Erythroblast (primary cell): ENCODE data around the gene SLC30A3.
A peak's percentile ranks its signal among the peaks of the same experiment; 100 is the strongest.
"Not testable (repeated sequence)": the region's sequence is repeated elsewhere in the genome, so short reads cannot be mapped to it uniquely, and the experiment has no call there.

Experiments
- DNase-seq, 2 experiments: peaks; one replicate each; lab custom pipeline; 2025; lab: John Stamatoyannopoulos, UW
- GATA1 ChIP-seq: IDR thresholded peaks from 2 replicates; pipeline ENCODE4 v1.6.1; 2011; ENCODE audit warnings: low read depth, mild to moderate bottlenecking, control low read depth, low read length, moderate library complexity
- POLR2A ChIP-seq: IDR thresholded peaks from 2 replicates; pipeline ENCODE4 v1.6.1; 2011; ENCODE audit warnings: mild to moderate bottlenecking, low read length

The SLC30A3 gene, protein sequence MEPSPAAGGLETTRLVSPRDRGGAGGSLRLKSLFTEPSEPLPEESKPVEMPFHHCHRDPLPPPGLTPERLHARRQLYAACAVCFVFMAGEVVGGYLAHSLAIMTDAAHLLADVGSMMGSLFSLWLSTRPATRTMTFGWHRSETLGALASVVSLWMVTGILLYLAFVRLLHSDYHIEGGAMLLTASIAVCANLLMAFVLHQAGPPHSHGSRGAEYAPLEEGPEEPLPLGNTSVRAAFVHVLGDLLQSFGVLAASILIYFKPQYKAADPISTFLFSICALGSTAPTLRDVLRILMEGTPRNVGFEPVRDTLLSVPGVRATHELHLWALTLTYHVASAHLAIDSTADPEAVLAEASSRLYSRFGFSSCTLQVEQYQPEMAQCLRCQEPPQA

DNA sequence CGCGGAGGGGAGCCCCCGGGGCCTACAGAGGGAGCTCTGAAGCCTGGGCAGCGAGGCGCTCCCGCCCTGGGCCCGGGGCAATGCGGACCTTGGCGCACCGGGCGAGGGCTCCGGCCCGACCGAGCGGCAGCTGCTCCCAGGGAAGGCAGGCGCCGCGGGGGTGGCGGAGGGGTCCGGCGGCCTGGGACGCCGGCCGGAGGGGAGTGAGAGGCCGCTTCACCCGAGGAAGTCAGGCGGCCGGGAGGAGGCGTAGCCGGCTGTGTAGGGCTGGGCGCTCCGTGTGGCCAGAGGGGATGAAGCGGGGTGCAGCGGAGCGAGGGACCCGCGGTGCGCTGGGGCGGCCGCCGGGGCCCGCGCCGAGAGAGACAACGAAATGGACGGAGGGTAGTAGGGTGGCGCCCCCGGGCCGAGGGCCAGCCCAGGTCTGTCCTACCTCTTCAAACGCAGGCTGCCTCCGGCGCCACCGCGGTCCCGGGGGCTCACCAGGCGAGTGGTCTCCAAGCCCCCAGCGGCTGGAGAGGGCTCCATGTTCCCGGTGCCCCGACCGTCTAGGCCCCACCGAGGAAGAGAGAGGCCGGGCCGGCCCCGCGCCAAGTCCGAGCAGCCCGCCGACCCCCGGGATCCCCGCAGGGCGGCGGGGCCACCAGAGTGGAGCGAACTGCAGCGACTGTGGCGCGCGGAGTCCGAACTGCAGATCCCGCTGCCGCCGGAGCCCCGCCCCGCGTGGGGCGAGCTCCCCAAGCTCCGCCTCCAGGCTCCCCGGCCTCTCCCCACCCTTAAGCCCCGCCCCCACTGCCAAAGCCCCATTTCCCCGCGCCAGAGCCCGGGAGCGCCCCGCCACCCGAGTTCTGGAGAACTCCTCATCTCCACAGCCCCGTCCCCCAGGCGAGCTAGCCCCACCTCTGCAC lies at the start of gene SLC30A3:
SLC30A3 (minus strand) TSS at position 669 of the 908 bp plus-strand sequence; CDS start at position 528, 141 bp downstream.
- peak; percentile 66 to 78 for DNase-seq
- no peak for TF ChIP-seq POLR2A
- TF ChIP-seq GATA1 = no peak

DNA sequence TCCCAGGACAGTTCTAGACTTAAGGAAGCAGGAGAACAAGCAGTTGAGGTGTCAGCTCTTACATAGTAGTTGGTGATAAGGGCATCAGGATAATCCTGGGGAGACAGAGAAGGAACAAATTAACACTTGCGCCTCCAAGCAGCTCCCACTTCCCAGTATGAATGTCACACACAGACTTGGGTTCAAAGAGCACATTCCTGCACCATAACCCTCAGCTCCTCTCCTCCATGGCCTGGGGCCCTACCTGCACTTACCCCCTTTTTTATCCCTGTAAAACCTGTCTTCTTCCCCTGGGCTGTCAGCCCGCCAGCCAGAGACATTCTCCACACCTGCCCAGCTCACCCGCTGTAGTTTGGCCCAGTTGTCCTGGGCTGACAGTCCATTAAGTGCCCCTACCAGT lies 49.3 kb upstream of the SLC30A3 start:
- no peak for DNase-seq
- TF ChIP-seq GATA1 (no peak), POLR2A (no peak)

DNA sequence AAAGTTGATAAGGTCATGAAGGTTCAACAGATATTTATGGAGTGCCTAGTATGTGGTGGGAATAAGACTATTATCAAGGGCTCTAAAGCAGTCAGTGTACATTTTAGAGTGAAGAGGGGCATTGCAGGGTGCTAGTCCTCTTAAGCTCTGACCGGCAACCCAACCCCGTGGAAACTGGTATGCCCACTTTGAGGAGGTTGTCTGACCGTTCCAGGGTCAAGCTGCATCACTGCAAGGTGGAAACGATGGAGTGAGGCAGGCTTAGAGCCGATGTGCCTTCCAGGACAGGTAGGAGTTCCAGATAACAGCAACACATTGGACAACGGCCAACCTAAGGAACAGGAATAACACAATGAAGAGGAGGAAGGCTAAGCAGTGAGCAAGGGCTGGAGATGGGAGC lies 46.8 kb upstream of the SLC30A3 start:
- no peak for TF ChIP-seq GATA1
- TF ChIP-seq POLR2A = no peak

DNA sequence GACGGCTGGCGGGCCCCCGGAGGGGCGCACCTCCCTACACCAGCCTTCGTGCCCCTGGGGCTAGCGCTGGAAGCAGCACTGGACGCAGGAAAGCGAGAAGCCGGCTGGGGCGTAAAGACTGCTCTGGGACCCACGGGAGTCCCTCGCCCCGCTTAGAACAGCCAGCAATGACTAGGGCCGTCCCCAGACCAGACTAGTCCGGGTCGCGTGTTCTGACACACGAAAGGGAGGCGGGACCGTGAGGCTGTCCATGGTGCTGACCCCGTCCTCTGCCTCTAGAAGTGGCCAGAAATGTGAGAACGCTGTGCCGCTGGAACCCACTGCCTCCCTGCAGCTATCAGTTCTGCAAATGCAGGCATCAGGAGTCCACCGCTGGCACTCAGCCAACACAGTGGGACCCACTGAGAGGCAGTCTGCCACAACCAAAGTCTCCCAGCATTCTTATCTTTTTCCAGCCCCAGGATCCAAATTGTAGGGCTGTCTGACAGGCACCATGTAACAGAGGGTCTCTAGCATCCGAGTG lies 45.6 kb upstream of the SLC30A3 start, which contains the start of gene UCN:
UCN (minus strand) TSS at position 87 of the 523 bp plus-strand sequence. CDS start 550 bp downstream, outside the sequence.
- TF ChIP-seq GATA1 = no peak
- no peak for TF ChIP-seq POLR2A

More for the DNA sequence above, 46.8 kb upstream of the SLC30A3 start:
- no peak for DNase-seq

DNA sequence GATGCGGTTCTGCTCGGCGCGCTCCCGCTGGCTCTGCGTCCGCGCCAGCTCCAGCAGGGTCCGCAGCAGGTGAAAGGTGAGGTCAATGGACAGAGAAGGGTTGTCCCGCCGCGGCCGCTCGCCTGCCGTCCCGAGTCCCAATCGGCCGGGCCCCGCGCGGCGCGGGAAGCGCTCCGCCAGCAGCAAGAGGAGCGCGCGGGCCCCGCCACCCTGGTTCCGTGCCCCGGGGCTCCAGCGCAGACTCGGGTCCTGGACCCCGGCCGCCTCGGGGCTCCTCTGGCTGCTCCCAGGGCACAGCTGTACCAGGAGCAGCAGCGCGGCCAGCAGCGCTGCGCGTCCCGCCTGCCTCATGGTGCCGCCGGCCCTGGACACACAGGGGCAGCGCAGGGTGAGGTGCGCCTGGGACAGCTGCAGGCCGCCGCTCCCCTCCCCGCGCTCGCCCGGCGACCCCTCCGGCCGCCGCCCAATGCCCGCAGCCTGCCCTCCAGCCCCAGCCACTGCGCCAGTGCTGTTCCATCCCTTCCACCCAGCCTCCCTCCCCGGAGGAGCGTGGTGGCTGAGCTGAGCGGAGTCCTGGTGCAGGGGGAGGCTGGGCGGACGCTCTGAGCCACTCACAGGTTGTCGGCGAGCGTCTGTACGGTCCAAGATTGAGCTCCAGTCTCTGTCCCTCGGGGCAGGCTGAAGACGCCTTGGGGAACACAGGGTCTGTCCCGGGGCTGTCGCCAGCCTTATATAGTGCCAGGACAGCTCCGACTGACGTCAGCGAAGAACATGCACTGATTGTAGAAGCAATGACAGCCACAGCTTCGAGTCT lies 44.9 kb upstream of the SLC30A3 start:
- TF ChIP-seq GATA1 = no peak
- no peak for TF ChIP-seq POLR2A
- no peak for DNase-seq

More for the DNA sequence above, 45.6 kb upstream of the SLC30A3 start, which contains the start of gene UCN:
- peak; percentile 13 to 36 for DNase-seq

DNA sequence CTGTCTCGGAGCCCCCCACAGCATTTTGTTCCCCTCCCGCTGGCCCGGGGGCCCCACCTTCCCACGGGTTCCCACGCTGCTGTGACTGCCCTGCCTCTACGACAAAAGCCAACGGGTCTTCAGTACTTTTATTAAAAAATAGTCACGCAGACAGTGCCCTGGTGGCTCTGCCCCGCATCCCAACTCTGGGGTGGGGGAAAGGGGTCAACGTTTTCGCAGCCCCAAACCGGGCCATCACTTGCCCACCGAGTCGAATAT lies 44.4 kb upstream of the SLC30A3 start:
- TF ChIP-seq GATA1 (no peak), POLR2A (no peak)
- no peak for DNase-seq

DNA sequence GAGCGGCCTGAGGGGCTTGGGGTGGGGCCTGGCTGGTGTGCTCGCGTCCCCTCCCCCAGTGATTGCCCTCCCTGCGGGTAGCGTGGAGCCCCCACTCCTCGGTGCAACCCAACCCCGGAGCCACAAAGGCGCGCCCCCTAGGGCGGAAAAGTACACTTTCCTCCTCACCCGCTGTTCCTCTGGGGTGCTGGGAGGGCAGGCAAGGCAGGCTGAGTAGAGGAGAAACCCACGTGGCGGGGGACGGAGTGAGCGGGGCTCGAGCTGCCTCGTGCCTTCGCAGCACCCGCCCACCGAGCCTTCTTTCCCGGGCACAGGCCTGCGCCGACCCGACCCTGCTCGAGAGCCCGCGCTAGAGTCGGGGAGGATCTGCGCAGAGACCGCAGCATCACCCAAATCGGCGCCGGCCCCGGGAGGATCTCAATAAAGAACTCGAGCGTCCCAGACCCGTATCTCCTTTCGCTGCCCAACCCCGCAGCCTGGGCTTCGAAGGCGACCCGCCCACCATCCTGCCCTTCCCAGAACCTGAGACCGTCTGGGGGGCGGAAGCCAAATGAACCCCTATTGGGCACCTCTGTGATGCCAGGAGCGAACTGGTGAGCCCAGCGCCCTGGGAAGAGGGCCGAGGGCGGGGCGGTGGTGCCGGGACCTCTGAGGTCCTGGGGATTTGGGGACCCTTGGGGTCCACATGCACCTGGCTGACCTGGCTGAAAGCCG lies 43.9 kb upstream of the SLC30A3 start:
- DNase-seq = peak in 1 of 2 experiments; percentile 14
- TF ChIP-seq GATA1 (no peak), POLR2A (no peak)

DNA sequence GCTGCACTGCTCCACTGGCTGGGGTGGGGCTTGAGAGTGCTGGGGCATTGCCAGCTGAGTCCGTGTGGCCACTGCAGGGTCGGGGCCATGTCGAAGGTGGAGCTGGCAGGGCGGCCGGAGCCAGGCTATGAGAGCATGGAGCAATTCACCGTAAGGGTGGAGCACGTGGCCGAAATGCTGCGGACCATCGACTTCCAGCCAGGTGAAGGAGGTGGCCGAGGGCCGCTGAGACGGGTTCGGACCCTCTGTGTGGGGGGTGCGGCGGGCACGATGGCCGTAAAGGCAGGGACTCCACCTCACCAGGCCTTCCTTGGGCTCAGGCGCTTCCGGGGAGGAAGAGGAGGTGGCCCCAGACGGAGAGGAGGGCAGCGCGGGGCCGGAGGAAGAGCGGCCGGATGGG lies 43.3 kb upstream of the SLC30A3 start:
- DNase-seq = no peak
- TF ChIP-seq POLR2A (no peak), GATA1 (no peak)

DNA sequence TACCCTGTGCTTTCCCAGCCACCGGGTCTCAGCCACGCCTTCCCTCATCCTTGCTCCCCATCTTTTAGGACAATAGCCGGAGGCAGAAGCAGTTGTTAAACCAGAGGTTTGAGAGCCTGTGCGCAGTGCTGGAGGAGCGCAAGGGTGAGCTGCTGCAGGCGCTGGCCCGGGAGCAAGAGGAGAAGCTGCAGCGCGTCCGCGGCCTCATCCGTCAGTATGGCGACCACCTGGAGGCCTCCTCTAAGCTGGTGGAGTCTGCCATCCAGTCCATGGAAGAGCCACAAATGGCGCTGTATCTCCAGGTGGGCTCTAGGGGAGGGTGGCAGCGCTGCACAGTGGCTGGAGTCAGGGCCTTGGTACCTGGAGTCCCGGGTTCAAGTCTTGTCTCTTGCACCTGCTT lies 42.7 kb upstream of the SLC30A3 start:
- TF ChIP-seq POLR2A (no peak), GATA1 (no peak)
- no peak for DNase-seq

DNA sequence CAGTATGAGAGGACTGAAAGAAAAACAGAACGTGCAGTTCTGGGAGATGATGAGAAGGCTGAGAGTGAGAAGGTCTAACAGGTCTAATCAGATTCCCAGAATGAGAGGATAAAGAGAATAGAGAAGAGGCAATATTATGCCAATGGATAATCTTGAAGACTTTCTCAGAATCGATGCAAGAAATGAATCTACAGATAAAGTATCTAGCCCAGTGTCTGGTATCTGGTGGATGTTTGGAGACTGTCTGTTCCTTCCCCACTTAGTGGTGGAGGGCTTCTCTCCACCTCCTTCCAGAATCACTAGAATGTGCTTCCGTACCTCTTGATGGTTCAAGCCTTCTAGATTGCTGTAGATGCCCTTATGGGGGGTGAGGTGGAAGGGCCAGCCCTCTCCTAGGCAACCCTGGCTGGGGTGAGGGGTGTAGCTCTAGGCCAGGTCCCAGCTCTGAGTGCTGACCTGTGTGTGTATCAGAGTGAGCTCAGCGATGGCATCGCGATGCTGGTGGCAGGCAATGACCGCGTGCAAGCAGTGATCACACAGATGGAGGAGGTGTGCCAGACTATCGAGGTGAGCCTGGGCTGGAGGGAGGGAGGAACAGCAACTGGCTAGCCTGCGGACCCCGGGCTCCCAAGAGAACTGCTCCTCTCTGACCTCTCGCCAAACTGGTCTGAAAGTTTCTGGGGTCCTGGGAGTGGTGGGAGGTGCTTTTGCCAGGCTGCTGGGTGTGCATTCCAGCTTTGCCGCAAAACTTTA lies 41.8 kb upstream of the SLC30A3 start:
- no peak for DNase-seq
- TF ChIP-seq GATA1 (no peak), POLR2A (no peak)

DNA sequence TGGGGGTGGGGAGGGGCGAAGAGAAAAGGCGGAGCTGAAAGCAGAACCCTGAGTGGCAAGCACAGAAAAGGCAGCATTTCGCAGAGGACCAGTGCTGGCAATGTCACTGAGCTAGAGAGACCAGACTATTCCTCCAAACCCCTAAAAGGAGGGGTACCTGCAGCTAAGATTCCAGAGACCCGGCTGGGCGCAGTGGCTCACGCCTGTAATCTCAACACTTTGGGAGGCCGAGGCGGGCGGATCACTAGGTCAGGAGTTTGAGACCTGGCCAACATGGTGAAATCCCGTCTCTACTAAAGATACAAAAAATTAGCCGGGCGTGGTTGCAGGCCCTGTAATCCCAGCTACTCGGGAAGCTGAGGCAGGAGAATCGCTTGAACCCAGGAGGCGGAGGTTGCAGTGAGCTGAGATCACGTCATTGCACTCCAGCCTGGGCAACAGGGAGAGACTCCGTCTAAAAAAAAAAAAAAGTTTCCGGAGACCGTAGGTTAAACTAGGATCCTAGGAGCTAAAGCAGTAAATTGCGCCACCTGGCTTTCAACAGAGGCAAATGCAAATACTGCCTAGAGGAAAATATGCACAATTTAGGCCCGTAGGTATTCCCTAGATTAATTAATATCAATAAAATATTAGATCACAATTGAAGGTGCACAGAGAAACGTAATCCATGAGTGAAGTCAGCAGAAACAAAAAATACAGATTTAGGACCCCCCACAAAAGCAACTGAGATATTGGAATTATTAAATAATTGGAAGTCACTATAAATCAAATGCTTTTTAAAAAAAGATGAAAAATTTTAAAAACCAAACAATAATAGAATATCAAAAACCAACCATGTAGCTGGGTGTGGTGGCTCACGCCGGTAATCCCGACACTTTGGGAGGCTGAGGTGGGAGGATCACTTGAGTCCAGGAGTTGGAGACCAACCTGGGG lies 40.5 kb upstream of the SLC30A3 start:
- DNase-seq = peak; percentile 65 to 76
- TF ChIP-seq POLR2A (no peak), GATA1 (no peak)

DNA sequence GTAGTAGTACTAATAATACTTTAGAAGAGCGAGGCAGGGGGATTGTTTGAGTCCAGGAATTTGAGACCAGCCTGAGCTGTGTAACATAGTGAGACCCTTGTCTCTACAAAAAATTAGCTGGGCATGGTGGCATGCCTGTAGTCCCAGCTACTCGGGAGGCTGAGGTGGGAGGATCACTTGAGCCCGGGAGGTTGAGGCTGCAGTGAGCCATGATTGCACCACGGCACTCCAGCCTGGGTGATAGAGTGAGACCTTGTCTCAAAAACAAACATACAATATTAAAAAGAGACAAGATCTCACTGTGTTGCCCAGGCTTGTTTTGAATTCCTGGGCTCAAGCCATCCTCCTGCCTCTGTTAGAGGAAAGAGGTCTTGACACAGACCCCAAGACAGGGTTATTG lies 37.8 kb upstream of the SLC30A3 start:
- DNase-seq = not testable (repeated sequence)
